Gastrocnemius medialis (tissue), 4 donors: ENCODE measurements around the gene VIPR2. TPM values are rescaled to one million over a fixed set of nuclear protein-coding genes. Genes with fewer than 3 reads are reported as not detected.

Experiments used
- ATAC-seq, 2 donors: fragments of 150-250 bp; one replicate each; pipeline ENCODE4 v1.9.1; 2016
- DNase-seq, 2 donors: peaks; one replicate each; pipeline ENCODE4 v3.0.0-alpha.2; 2019
- H3K27ac ChIP-seq, 4 donors: fragments of 200-600 bp; sonication (generic); 1 replicate in 1 of 4; 2 replicates in 3 of 4; pipeline ENCODE4 v1.5.1; 2016 to 2018; ENCODE audit warnings: mild to moderate bottlenecking in 2 of 4, moderate library complexity in 1 of 4
- H3K27me3 ChIP-seq, 3 donors: fragments of 200-600 bp; sonication (generic) in 2 of 3; 1 replicate in 1 of 3; 2 replicates in 2 of 3; pipeline versions ENCODE4 v1.5.1 to v1.6.0; 2016 to 2019; ENCODE audit warnings: mild to moderate bottlenecking in 1 of 3, moderate library complexity in 1 of 3
- H3K36me3 ChIP-seq, 2 donors: fragments of 200-600 bp; sonication (generic) in 1 of 2; one replicate each; pipeline ENCODE4 v1.5.1; 2017 to 2018
- H3K4me1 ChIP-seq, 2 donors: fragments of 200-600 bp; sonication (generic) in 1 of 2; one replicate each; pipeline ENCODE4 v1.5.1; 2016 to 2017; ENCODE audit warnings: mild to moderate bottlenecking in 2 of 2
- H3K4me3 ChIP-seq, 4 donors: fragments of 200-600 bp; sonication (generic) in 3 of 4; 1 replicate in 1 of 4; 2 replicates in 3 of 4; pipeline ENCODE4 v1.5.1; 2016 to 2019; ENCODE audit warnings: mild to moderate bottlenecking in 2 of 4
- H3K9me3 ChIP-seq, 3 donors: fragments of 200-600 bp; sonication (generic) in 2 of 3; 1 replicate in 1 of 3; 2 replicates in 2 of 3; pipeline ENCODE4 v1.5.1; 2016 to 2019
- POLR2A ChIP-seq, 2 donors: fragments of 450-650 bp; IDR thresholded peaks; one replicate each; pipeline ENCODE4 v1.6.1; 2017; ENCODE audit warnings: antibody characterized with exemption in 2 of 2, mild to moderate bottlenecking in 2 of 2, moderate library complexity in 2 of 2
- in situ Hi-C, 4 donors: fragments of 200-750 bp; cut with MboI; loops; one replicate each; pipeline versions ENCODE4 v1.15.0 to v1.8.0; 2017; ENCODE audit warnings: low sequenced_read_pairs in 4 of 4
- intact Hi-C: fragments of 100-400 bp; cut with DNase I; formaldehyde crosslinking; loops from one replicate; pipeline ENCODE4 v1.15.1; 2023; ENCODE audit warnings: low total_unique reads
- total RNA-seq, 4 donors: library from RNA; depleted of rRNA; stranded (reverse); fragments of >200 nt; gene quantifications; one replicate each; pipeline versions ENCODE4 v1.1.0 to v1.2.3, GENCODE V29; 2016
- TF ChIP-seq, protein P1 (sequence below), 5 experiments: fragments of 450-650 bp in 3 of 5; fragments of 200-600 bp in 2 of 5; sonication (generic) in 2 of 5; IDR thresholded peaks in 4 of 5; conservative IDR thresholded peaks in 1 of 5; 1 replicate in 4 of 5; 2 replicates in 1 of 5; pipeline ENCODE4 v1.5.1; 2016 to 2019; ENCODE audit warnings: antibody characterized with exemption in 5 of 5, mild to moderate bottlenecking in 3 of 5, moderate library complexity in 3 of 5

Gene VIPR2
- total RNA-seq, 4 donors from 2014 or later, result 0.39 to 2.2 (median 0.80) TPM

DNA sequence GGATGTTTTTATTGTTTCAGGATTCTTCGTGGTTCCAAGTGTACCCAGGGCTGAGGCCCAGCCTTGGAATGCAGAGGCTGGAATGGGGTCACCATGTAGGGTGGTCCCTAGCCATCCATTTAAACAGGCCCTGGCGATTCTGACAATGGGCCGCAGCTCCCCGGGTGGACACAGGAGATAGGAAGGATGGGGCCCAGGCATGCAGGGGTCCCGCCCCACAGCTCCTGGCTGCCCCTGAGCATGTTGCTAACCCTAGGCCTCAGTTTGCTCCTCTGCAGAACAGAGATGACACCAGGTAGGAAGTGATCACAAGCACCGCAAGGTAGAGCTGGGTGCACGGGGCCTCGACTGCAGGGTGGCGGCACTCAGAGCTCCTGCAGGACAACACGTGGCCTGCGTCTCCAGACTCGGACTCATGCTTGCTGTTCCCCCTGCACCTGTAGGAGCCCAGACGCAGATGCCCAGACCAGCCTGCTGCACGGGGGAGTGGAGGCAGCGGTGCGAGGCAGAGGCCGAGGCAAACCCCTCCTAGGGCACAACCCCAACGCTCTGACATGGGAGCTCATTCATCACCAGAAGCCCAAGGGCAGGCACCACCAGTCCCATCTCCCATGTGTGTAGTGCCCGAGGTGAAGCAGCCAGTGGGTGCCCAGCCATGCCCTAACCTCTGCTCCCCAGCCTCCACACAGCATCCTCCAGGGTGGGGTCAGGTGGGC, 25.5 kb downstream of the VIPR2 start:
- Histone ChIP-seq H3K27ac (no peak overlapping the region), H3K36me3 (no peaks in the 10 kb centered on the region), H3K4me1 (no peaks in the 10 kb centered on the region), H3K4me3 (no peak overlapping the region), H3K9me3 (no peaks in the 10 kb centered on the region), H3K27me3 (no peaks in the 10 kb centered on the region)
- TF ChIP-seq, protein P1, sequence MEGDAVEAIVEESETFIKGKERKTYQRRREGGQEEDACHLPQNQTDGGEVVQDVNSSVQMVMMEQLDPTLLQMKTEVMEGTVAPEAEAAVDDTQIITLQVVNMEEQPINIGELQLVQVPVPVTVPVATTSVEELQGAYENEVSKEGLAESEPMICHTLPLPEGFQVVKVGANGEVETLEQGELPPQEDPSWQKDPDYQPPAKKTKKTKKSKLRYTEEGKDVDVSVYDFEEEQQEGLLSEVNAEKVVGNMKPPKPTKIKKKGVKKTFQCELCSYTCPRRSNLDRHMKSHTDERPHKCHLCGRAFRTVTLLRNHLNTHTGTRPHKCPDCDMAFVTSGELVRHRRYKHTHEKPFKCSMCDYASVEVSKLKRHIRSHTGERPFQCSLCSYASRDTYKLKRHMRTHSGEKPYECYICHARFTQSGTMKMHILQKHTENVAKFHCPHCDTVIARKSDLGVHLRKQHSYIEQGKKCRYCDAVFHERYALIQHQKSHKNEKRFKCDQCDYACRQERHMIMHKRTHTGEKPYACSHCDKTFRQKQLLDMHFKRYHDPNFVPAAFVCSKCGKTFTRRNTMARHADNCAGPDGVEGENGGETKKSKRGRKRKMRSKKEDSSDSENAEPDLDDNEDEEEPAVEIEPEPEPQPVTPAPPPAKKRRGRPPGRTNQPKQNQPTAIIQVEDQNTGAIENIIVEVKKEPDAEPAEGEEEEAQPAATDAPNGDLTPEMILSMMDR (IDR thresholded peaks at IDR 0.05 in 4 of 5, conservative IDR thresholded peaks at IDR 0.05 in 1 of 5), result no peak
- TF ChIP-seq POLR2A (IDR thresholded peaks at IDR 0.05), result no peak
- DNase-seq (no peak), ATAC-seq (no peak)
- intact Hi-C loops (no loop called here), in situ Hi-C loops (no loop called here)

DNA sequence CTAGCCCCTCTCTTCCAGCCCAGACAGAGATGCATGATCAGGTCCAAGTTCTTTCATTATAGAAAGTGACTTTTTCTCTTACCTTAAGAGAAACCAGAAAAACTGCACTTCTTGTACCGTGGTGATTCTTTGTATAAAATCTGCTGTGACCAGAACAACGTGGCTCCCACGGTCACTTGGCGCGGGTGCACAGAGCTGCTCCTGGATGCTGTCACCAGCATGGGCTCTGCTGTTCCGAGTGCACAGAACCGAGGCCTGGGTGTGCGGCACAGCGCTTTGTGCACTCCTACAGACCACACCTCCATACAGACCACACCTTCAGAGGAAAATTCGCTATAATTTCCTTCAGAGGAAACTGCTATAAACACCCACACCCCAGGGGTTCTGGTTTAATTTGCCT, 26.0 kb downstream of the VIPR2 start:
- Histone ChIP-seq H3K27ac (no peak overlapping the region), H3K4me3 (no peak overlapping the region), H3K27me3 (no peaks in the 10 kb centered on the region), H3K36me3 (no peaks in the 10 kb centered on the region), H3K4me1 (no peaks in the 10 kb centered on the region), H3K9me3 (no peaks in the 10 kb centered on the region)
- in situ Hi-C loops (no loop called here), intact Hi-C loops (no loop called here)
- DNase-seq (no peak), ATAC-seq (no peak)
- no peak for TF ChIP-seq POLR2A (IDR thresholded peaks at IDR 0.05)
- TF ChIP-seq, protein P1 (IDR thresholded peaks at IDR 0.05 in 4 of 5, conservative IDR thresholded peaks at IDR 0.05 in 1 of 5), result no peak

DNA sequence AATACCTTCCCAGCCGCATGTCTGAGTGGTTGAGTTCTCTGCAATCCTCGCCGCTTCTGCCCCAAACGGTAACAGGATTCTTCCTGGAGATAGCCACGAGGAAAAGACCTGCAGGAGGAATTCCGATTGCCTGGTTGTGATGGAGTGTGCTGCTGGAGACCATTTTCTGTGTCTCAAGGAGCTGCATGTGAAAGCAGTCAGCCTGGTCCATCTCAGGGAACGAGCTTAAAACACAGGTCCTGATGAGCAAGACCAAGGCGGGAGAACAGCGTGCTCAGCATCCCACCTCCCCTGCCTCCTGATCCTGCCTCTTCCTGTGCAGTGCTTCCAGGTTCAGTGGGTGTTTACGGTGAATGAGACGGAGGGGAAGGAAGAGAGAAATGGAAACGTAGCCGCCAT, 26.5 kb downstream of the VIPR2 start:
- intact Hi-C loops, result no loop called here
- H3K4me1 ChIP-seq, result no peaks in the 10 kb centered on the region
- no peak for DNase-seq

DNA sequence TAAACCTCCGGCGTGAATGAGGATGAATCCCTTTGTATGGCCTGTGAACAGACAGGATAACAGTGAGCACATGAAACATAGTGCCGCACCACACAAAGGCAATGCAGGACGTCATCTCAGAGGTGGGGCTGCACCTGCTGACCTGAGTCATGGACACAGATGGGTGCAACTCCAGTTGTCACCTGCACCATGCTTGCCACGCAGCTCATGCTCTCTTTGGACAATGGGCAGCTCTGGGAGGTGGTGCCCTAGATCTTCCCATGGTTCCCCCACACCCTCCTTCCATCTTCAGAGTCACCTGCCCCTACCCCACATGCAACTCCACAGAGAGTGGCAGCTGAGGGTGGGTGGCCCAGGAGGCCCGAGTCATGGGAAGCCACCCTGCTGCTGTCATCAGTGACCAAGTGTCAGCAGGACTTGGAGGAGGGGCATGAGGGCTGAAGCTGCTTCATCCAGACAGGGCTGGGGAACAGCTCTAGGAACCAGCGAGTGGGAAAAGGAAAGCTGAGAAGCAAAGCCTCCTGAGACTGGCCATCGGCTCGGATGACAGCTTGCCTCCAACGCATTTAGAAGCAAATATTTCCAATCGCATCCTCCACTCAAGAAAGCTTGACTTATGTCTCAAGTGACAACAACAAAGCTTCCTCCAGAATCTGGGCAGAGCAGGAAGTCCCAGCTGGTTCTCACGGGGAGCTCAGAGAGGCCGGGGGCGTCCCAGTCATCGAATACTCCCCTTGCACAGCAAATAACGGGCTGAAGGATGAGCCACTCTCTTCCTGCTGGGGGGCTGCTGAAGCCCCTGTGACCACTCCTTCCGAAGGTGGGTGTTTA, 27.1 kb downstream of the VIPR2 start:
- no peak overlapping the region for H3K4me3 ChIP-seq
- TF ChIP-seq, protein P1 (IDR thresholded peaks at IDR 0.05 in 4 of 5, conservative IDR thresholded peaks at IDR 0.05 in 1 of 5), result no peak
- TF ChIP-seq POLR2A (IDR thresholded peaks at IDR 0.05), result no peak
- no peaks in the 10 kb centered on the region for H3K27me3 ChIP-seq
- no peak overlapping the region for H3K27ac ChIP-seq
- DNase-seq (no peak), ATAC-seq (no peak)
- H3K9me3 ChIP-seq, result no peaks in the 10 kb centered on the region
- in situ Hi-C loops, result no loop called here
- H3K36me3 ChIP-seq, result no peaks in the 10 kb centered on the region
- intact Hi-C loops, result no loop called here
- no peaks in the 10 kb centered on the region for H3K4me1 ChIP-seq

More for the DNA sequence above, 26.5 kb downstream of the VIPR2 start:
- Histone ChIP-seq H3K4me3 (no peak overlapping the region), H3K36me3 (no peaks in the 10 kb centered on the region), H3K9me3 (no peaks in the 10 kb centered on the region), H3K27me3 (no peaks in the 10 kb centered on the region), H3K27ac (no peak overlapping the region)
- ATAC-seq, result no peak
- TF ChIP-seq, protein P1 (IDR thresholded peaks at IDR 0.05 in 4 of 5, conservative IDR thresholded peaks at IDR 0.05 in 1 of 5), result no peak
- no peak for TF ChIP-seq POLR2A (IDR thresholded peaks at IDR 0.05)
- in situ Hi-C loops, result no loop called here
